HEK293T (cell line): ENCODE results near the gene TDP1.
"Not testable (repeated sequence)": the region's sequence is repeated elsewhere in the genome, so short reads cannot be mapped to it uniquely, and the experiment has no call there.

Experiments used
- CTCF ChIA-PET: fragments of 350-600 bp; formaldehyde crosslinking; extraction: SDS; loops from one replicate; lab custom pipeline; 2021; ENCODE audit warnings: antibody characterized with exemption, inconsistent platforms; lab: Yijun Ruan, JAX
- POLR2A ChIA-PET: fragments of 350-600 bp; formaldehyde crosslinking; extraction: SDS; loops from one replicate; lab custom pipeline; 2020; ENCODE audit warnings: antibody characterized with exemption, inconsistent platforms; lab: Yijun Ruan, JAX
- DNase-seq: peaks from one replicate; pipeline ENCODE4 v3.0.0; 2012; ENCODE audit warnings: mixed read lengths; ENCODE audit errors: extremely low spot score
- ARNT ChIP-seq: fragments of 450-650 bp; IDR thresholded peaks from 2 replicates; pipeline ENCODE4 v1.6.1; 2017; ENCODE audit warnings: mild to moderate bottlenecking
- BHLHE40 ChIP-seq: fragments of 450-650 bp; IDR thresholded peaks from 2 replicates; pipeline ENCODE4 v1.6.1; 2016; ENCODE audit warnings: mild to moderate bottlenecking, moderate library complexity, borderline replicate concordance
- CTBP1 ChIP-seq: fragments of 450-650 bp; IDR thresholded peaks from 2 replicates; pipeline ENCODE4 v1.6.1; 2016; ENCODE audit warnings: borderline replicate concordance
- ELF4 ChIP-seq: fragments of 450-650 bp; IDR thresholded peaks from 2 replicates; pipeline ENCODE4 v1.6.1; 2017; ENCODE audit warnings: antibody characterized with exemption
- FOXA1 ChIP-seq: fragments of 450-650 bp; IDR thresholded peaks from 2 replicates; pipeline ENCODE4 v1.6.1; 2016; ENCODE audit warnings: mild to moderate bottlenecking
- FOXK2 ChIP-seq: fragments of 450-650 bp; IDR thresholded peaks from 2 replicates; pipeline ENCODE4 v1.6.1; 2016; ENCODE audit warnings: mild to moderate bottlenecking
- FOXM1 ChIP-seq: fragments of 450-650 bp; IDR thresholded peaks from 2 replicates; pipeline ENCODE4 v1.6.1; 2017; ENCODE audit warnings: mild to moderate bottlenecking, borderline replicate concordance
- HDGF ChIP-seq: fragments of 450-650 bp; IDR thresholded peaks from 2 replicates; pipeline ENCODE4 v1.6.1; 2017; ENCODE audit warnings: antibody characterized with exemption, borderline replicate concordance
- L3MBTL2 ChIP-seq: fragments of 450-650 bp; conservative IDR thresholded peaks from 2 replicates; pipeline ENCODE4 v1.6.1; 2016; ENCODE audit warnings: mild to moderate bottlenecking
- LEF1 ChIP-seq: fragments of 450-650 bp; IDR thresholded peaks from 2 replicates; pipeline ENCODE4 v1.6.1; 2017; ENCODE audit warnings: mild to moderate bottlenecking, borderline replicate concordance
- NFRKB ChIP-seq: fragments of 450-650 bp; IDR thresholded peaks from 2 replicates; pipeline ENCODE4 v1.6.1; 2016; ENCODE audit warnings: mild to moderate bottlenecking, moderate library complexity
- PKNOX1 ChIP-seq: fragments of 450-650 bp; IDR thresholded peaks from 2 replicates; pipeline ENCODE4 v1.6.1; 2016
- SP1 ChIP-seq: fragments of 450-650 bp; IDR thresholded peaks from 2 replicates; pipeline ENCODE4 v1.6.1; 2017
- SUZ12 ChIP-seq: fragments of 450-650 bp; IDR thresholded peaks from 2 replicates; pipeline ENCODE4 v1.6.1; 2016; ENCODE audit warnings: mild to moderate bottlenecking
- TARDBP ChIP-seq: fragments of 450-650 bp; IDR thresholded peaks from 2 replicates; pipeline ENCODE4 v1.6.1; 2016
- ZNF384 ChIP-seq: fragments of 450-650 bp; IDR thresholded peaks from 2 replicates; pipeline ENCODE4 v1.6.1; 2016

TDP1 gene

GRCh38 chr14:90062822-90063539 lies 107.3 kb downstream of the TDP1 start:
- ChIA-PET POLR2A (no interaction called here), CTCF (interaction anchor here (0.9 to 1.2 kb wide), 4 partner anchors 9 to 123 kb away, joined by 3 to 4 read pairs (median 4); no protein-coding TSS in a partner anchor)
- no peak for DNase-seq
- TF ChIP-seq HDGF (no peak), ELF4 (no peak), CTBP1 (no peak), FOXM1 (no peak), SUZ12 (no peak), LEF1 (no peak), NFRKB (no peak), FOXA1 (no peak), SP1 (no peak), ZNF384 (no peak), BHLHE40 (no peak), TARDBP (no peak), L3MBTL2 (no peak), FOXK2 (no peak), ARNT (no peak), PKNOX1 (no peak)

GRCh38 chr14:90072350-90072749 lies 116.6 kb downstream of the TDP1 start:
- no peak for TF ChIP-seq L3MBTL2
- TF ChIP-seq ELF4: no peak
- no peak for TF ChIP-seq BHLHE40
- no peak for TF ChIP-seq CTBP1
- no peak for TF ChIP-seq TARDBP
- no peak for TF ChIP-seq LEF1
- DNase-seq: no peak
- ChIA-PET CTCF (interaction anchor here (1.1 kb wide), 1 partner anchor 10 kb away, joined by 4 read pairs; no protein-coding TSS in a partner anchor), POLR2A (no interaction called here)

- no peak for DNase-seq
- POLR2A ChIA-PET: no interaction called here
- CTCF ChIA-PET: no interaction called here
- TF ChIP-seq TARDBP: no peak
- TF ChIP-seq LEF1: no peak
- no peak for TF ChIP-seq FOXM1
- TF ChIP-seq SUZ12: no peak
- TF ChIP-seq L3MBTL2: no peak
- no peak for TF ChIP-seq SP1
- no peak for TF ChIP-seq BHLHE40
- no peak for TF ChIP-seq FOXK2
- no peak for TF ChIP-seq NFRKB
These were observed 123.8 kb downstream of the TDP1 start for GRCh38 chr14:90079576-90079975.

GRCh38 chr14:90087433-90087832 lies 131.7 kb downstream of the TDP1 start:
- DNase-seq: no peak
- ChIA-PET CTCF (interaction anchor here (0.6 kb wide), 1 partner anchor 883 kb away, joined by 3 read pairs; no protein-coding TSS in a partner anchor), POLR2A (no interaction called here)
- no peak for TF ChIP-seq LEF1
- TF ChIP-seq FOXA1: no peak
- no peak for TF ChIP-seq FOXM1
- no peak for TF ChIP-seq ZNF384
- no peak for TF ChIP-seq NFRKB
- no peak for TF ChIP-seq L3MBTL2
- TF ChIP-seq PKNOX1: no peak
- no peak for TF ChIP-seq SUZ12
- TF ChIP-seq SP1: no peak
- TF ChIP-seq ELF4: no peak
- no peak for TF ChIP-seq BHLHE40
- no peak for TF ChIP-seq HDGF
- no peak for TF ChIP-seq CTBP1
- TF ChIP-seq ARNT: no peak
- no peak for TF ChIP-seq TARDBP
- no peak for TF ChIP-seq FOXK2

GRCh38 chr14:90088176-90088575 lies 132.4 kb downstream of the TDP1 start:
- no peak for TF ChIP-seq NFRKB
- no peak for TF ChIP-seq ELF4
- TF ChIP-seq FOXK2: no peak
- TF ChIP-seq TARDBP: no peak
- no peak for TF ChIP-seq FOXM1
- no peak for TF ChIP-seq FOXA1
- no peak for TF ChIP-seq PKNOX1
- no peak for TF ChIP-seq HDGF
- TF ChIP-seq SP1: no peak
- no peak for TF ChIP-seq L3MBTL2
- TF ChIP-seq LEF1: no peak
- no peak for TF ChIP-seq SUZ12
- TF ChIP-seq BHLHE40: no peak
- no peak for TF ChIP-seq CTBP1
- TF ChIP-seq ARNT: no peak
- TF ChIP-seq ZNF384: no peak
- CTCF ChIA-PET: no interaction called here
- POLR2A ChIA-PET: no interaction called here
- no peak for DNase-seq

- CTCF ChIA-PET, POLR2A ChIA-PET, DNase-seq: not testable (repeated sequence)
These were observed 133.8 kb downstream of the TDP1 start for GRCh38 chr14:90089486-90089885.

- no peak for DNase-seq
- ChIA-PET POLR2A (no interaction called here), CTCF (no interaction called here)
- TF ChIP-seq NFRKB (no peak), ZNF384 (no peak), PKNOX1 (no peak), HDGF (no peak), TARDBP (no peak), SP1 (no peak), SUZ12 (no peak), CTBP1 (no peak), FOXK2 (no peak), L3MBTL2 (no peak), FOXM1 (no peak), ARNT (no peak), LEF1 (no peak), BHLHE40 (no peak), ELF4 (no peak), FOXA1 (no peak)
These were observed 135.7 kb downstream of the TDP1 start for GRCh38 chr14:90091393-90091792.
